ENCODE data around the gene SLC25A6.
"Not testable (repeated sequence)": the region's sequence is repeated elsewhere in the genome, so short reads cannot be mapped to it uniquely, and the experiment has no call there.

SLC25A6 gene

DNA sequence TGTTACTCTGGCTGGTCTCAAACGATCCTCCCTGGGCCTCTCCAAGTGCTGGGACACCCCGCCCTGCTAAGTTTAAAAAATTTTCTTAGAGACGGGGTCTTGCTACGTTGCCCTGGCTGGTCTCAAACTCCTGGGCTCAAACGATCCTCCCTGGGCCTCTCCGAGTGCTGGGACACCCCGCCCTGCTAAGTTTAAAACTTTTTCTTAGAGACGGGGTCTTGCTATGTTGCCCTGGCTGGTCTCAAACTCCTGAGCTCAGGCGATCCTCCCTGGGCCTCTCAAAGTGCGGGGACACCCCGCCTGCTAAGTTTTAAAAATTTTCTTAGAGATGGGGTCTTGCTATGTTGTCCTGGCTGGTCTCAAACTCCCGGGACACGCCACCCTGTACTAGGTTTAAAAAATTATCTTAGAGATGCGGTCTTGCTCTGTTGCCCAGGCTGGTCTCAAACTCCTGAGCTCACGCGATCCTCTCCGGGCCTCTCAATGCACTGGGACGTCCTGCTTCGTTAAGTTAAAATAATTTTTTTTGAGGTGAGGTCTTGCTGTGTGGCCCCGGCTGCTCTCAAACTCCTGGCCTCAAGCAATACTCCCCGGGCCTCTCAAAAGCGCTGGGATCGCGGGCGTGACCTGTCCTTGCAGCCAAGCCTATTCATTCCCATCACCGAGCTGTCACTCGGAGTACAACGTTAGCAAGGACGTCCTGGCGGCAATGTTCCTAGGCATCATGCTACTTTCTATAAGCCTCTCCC is 1.1 kb downstream of the SLC25A6 start:
- DNase-seq (ENCODE audit: low read depth in 2 of 3, low spot score in 2 of 3): no peak

- DNase-seq (ENCODE audit: low read depth in 2 of 3, low spot score in 2 of 3): no peak
Observed at GRCh38 chrX:1389993-1390285, 2.0 kb downstream of the SLC25A6 start.

GRCh38 chrX:1389181-1389992 is 2.5 kb downstream of the SLC25A6 start:
- DNase-seq (ENCODE audit: low read depth in 2 of 3, low spot score in 2 of 3): no peak

GRCh38 chrX:1388651-1389050 is 3.3 kb downstream of the SLC25A6 start:
- no peak for DNase-seq (ENCODE audit: low read depth in 2 of 3, low spot score in 2 of 3)

DNA sequence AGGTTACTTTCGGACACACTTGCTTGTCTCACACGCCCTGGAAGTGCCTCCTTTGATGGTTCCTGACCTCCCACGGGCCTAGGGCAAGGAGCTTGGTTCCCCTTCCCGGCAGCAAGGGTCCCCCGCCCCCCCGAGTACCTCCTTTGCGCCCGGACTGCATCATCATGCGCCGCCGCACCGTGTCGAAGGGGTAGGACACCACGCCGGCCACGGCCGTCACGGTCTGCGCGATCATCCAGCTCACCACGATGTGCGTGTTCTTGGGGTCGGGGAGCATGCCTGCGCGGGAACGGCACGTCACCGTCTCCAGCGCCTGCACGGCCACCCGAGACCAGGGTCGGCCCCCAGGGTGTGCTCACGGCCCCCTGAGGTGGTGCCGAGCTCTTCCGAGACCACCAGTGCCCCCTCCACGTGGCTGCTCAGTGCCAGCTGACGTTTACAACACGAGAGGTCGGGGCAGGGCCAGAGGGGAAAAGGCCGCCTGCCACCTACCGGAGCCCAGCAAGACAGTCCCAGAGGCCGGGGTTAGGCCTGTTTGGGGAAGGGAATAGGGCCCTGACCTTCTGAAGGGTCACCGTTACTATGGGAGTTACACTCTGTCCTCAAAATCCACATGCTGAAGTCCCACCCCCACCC is 4.7 kb downstream of the SLC25A6 start:
- no peak for DNase-seq (ENCODE audit: low read depth in 2 of 3, low spot score in 2 of 3)

DNA sequence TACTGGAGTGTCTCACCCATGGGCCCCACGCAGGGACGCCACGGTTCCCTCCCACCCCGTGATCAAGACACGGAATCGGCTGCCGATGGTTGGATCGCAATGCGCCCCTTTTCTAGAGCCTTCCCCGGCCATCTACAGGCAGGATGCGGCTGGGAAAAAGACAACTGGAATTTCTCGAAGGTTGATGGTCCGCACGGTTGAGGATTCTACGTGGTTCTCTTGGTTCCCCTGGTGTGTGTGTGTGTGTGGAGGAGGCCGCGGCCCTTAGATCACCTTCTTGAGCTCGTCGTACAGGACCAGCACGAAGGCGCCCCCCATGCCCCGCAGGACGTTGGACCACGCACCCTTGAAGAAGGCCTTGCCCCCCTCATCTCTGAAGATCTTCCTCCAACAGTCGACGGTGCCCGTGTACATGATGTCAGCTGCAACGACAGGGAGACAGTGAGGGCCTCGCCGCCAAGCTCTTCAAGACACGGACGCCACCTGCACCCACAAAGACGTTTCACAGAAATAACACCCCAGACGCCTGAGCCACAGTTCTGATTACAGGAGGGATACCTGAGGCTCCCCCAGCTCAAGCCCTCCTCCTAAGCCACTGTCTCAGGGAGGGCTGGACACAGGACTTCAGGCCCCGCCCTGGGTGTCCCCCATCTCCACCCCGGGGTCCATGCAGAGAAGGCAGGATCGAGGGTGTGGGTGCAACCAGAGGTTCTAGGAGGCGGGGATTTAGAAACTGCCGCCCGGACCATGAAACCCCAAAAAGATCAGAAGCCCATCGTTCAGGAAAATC is 5.4 kb downstream of the SLC25A6 start:
- DNase-seq (ENCODE audit: low read depth in 2 of 3, low spot score in 2 of 3): no peak

DNA sequence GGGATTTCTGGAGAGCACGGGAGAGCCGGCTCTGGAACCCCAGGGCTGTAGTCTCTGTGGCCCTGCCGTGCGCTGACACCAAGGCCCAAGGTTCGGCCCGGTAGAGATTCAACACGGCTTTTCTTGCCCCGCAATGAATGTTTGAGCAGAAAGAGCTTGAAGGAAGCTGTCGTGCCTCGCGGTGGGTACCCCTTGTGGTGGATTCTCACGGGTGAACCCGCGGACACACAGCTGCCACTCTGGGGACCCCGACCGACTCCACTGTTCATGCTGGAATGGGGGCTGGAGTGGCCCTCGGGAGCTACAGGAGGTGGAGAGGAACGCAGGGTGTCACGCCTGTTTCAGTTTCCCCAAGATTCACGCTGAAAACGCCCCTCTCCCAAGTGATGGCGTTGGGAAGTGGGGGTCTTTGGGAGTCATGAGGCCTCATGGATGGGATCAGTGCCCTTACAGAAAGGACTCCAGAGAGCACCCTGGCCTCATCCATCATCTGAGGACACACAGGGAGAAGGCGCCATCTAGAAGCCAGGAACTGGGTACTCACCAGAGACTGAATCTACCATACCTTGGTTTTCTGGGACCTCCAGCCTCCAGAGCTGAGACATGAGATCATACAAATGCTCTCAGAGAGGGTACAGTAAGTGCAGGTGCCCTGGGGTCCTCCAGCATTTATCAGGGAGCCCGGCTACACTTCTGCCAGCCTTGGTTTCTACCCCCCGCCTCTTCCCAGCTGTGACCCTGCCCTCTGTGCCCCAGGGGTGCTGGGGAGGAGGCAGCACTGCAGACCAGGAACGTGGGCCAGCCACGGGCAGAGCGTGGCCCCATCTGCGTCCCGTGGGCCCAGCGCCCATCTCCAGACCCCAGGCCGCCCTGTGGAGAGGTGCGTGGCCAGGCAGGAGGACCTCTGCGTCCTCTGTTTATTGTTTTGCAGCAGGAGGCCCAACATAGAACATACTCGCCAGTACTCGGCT is 6.4 kb downstream of the SLC25A6 start:
- no peak for DNase-seq (ENCODE audit: low read depth in 2 of 3, low spot score in 2 of 3)

DNA sequence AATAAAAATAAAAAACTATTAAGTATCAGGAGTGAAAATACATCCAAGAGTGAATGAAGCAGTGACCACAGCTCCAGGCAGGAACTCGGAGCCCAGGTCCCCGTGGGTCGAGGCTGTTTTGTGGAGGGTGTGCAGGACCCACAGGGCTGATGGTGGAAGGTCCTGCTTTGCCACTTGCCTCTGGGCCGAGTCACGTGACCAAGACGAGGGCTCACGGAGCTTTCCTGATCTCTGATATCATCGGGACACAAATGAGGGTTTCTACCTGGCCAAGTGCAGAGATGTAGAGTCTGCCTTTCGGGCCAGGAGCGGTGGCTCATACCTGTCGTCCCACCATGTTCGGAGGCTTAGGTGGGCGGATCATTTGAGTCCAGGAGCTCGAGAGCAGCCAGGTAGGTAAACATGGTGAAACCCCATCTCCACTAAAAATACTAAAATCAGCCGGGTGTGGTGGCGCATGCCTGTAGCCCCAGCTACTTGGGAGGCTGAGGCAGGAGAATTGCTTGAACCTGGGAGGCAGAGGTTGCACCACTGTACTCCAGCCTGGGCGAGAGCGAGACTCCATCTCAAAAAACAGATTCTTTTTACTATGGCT is 7.2 kb downstream of the SLC25A6 start:
- no peak for DNase-seq (ENCODE audit: low read depth in 2 of 3, low spot score in 2 of 3)

DNA sequence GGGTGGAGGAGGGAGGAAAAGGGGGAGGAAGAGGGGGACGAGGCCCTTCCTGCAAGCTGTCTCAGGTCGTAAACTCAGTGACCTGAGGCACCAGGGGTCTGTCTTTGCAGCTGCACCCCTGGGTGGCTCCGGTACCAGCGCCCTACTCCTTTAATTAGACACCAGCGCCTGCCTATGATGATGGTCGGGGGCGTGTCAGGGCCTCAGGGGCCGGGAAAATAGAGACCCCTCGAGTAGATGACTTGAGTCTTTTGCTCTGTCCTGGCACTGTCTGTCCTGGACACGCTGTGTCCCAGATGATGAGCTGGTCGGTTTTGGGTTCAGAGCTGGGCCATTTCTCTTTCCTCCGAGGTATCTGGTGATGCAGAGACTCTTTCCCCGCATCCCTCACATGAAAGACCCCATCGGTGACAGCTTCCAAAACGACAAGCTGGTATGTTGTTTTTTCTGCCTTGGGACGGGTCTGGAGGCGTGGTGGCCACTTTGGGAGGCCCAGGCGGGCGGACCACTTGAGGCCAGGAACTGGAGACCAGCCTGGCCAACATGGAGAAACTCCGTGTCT is 11.2 kb downstream of the SLC25A6 start:
- DNase-seq (ENCODE audit: low read depth in 2 of 3, low spot score in 2 of 3): no peak

DNA sequence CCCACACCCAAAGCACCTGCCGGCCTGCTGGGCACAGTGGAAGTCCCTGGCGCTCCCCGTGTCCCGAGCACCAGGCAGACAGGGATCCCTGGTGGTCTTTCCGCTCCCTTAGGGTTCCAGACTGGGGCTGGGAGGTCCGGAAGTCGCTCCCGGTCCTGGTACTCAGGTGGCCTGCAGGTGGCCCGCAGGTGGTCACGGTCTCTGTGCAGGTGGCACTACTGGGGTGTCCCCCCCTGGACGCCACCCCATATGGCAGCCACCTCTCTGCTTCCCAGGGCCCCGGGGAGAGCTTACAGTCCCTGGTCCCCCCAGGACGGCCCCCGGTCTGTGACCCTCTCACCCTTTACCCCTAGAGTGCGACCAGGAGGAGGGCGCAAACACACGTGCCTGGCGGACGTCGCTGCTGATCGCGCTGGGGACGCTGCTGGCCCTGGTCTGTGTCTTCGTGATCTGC is 13.6 kb downstream of the SLC25A6 start:
- no peak for DNase-seq (ENCODE audit: low read depth in 2 of 3, low spot score in 2 of 3)

- no peak for DNase-seq (ENCODE audit: low read depth in 2 of 3, low spot score in 2 of 3)
Observed at GRCh38 chrX:1368385-1368698, 23.6 kb downstream of the SLC25A6 start.

DNA sequence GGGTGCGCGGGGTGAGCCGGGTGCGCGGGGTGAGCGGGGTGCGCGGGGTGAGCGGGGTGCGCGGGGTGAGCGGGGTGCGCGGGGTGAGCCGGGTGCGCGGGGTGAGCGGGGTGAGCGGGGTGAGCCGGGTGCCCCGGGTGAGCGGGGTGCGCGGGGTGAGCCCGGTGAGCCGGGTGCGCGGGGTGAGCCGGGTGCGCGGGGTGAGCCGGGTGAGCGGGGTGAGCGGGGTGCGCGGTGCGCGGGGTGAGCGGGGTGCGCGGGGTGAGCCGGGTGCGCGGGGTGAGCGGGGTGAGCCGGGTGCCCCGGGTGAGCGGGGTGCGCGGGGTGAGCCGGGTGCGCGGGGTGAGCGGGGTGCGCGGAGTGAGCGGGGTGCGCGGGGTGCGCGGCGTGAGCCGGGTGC is 25.6 kb downstream of the SLC25A6 start:
- DNase-seq (ENCODE audit: low read depth in 2 of 3, low spot score in 2 of 3): not testable (repeated sequence)

GRCh38 chrX:1361910-1362309 is 30.0 kb downstream of the SLC25A6 start:
- no peak for DNase-seq (ENCODE audit: low read depth in 2 of 3, low spot score in 2 of 3)

DNA sequence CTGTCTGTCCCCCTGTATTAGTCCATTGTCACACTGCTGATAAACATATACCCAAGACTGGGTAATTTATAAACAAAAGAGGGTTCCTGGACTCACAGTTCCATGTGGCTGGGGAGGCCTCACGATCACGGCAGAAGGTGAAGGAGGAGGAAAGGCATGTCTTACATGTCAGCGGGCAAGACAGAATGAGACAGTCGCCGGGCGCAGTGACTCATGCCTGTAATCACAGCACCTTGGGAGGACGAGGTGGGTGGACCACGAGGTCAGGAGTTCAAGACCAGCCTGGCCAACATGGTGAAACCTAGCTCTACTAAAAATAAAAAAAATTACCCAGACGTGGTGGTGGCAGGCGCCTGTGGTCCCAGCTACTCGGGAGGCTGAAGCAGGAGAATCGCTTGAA is 30.6 kb downstream of the SLC25A6 start:
- DNase-seq (ENCODE audit: low read depth in 2 of 3, low spot score in 2 of 3): no peak

GRCh38 chrX:1360171-1360570 is 31.7 kb downstream of the SLC25A6 start:
- DNase-seq (ENCODE audit: low read depth in 2 of 3, low spot score in 2 of 3): no peak

- no peak for DNase-seq (ENCODE audit: low read depth in 2 of 3, low spot score in 2 of 3)
Observed at GRCh38 chrX:1359477-1359873, 32.4 kb downstream of the SLC25A6 start.

DNA sequence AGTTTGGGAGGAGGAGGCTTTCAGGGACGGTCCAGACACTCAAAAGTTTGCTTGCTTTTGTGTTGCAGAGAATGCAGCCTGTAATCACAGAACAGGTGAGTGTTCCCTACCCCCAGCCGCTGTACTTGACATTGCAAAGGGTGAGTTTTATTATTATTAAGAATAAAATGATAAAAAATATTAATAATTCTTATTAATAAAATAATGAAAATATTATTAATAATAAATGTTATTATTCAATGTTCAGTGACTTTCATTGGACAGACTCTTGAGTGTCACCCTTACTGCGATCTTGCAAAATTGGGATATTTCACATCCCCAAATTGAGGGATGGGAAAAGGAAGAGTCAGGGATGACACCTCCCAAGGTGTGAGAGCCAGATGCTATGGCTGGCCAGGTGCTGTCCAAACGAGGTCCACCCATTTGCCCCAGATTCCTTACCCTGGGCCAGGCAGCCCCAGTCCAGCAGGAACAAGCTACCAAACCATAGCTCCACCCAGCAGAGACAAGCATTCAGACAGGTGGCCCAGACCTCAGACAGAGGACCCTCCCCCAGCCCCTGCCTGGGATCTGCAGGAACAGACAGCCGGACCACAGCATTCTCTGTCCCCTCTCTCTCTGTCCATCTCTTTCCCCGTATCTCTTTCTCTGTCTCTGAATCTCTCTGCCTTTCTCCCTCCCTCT is 33.0 kb downstream of the SLC25A6 start:
- no peak for DNase-seq (ENCODE audit: low read depth in 2 of 3, low spot score in 2 of 3)

GRCh38 chrX:1357993-1358392 is 33.9 kb downstream of the SLC25A6 start:
- no peak for DNase-seq (ENCODE audit: low read depth in 2 of 3, low spot score in 2 of 3)

Measured in activated CD8-positive, alpha-beta memory T cell treated with anti-CD3 and anti-CD28 coated beads for 48 hours (primary cell).